HepG2 (cell line): ENCODE data around the gene PAN3. TPM values are rescaled to one million over a fixed set of nuclear protein-coding genes. Genes with fewer than 3 reads are reported as not detected.

Experiments
- ATAC-seq: fragments of 200-7000 bp; cut with Tn5 transposase; 3 replicates; pipeline ENCODE4 v1.9.1; 2020; ENCODE audit warnings: mild to moderate bottlenecking, moderate library complexity
- BruUV-seq: library from RNA; stranded (reverse); fragments of 400-500 nt; replicated peaks from 2 replicates; lab custom pipeline; 2021; lab: Mats Ljungman, UMichigan
- CTCF ChIA-PET: fragments of 300-600 bp; formaldehyde crosslinking; extraction: SDS; loops from one replicate; lab custom pipeline; 2021; ENCODE audit warnings: low total read pairs, inconsistent platforms, low intra/inter-chr PET ratio; lab: Yijun Ruan, JAX
- POLR2A ChIA-PET: fragments of 350-600 bp; sonication (Branson Sonifier 250); formaldehyde crosslinking; loops from one replicate; lab custom pipeline; 2020; ENCODE audit warnings: antibody characterized with exemption, inconsistent platforms; lab: Yijun Ruan, JAX
- DNase-seq: peaks from one replicate; pipeline ENCODE4 v3.0.0-alpha.2; 2015; ENCODE audit warnings: low spot score
- FAIRE-seq: peaks from 3 replicates; lab custom pipeline; 2011; peaks lifted over from hg19 to GRCh38; lab: Jason Lieb, UNC
- H2AFZ ChIP-seq: one replicate; pipeline ENCODE4 v1.6.1; 2011; ENCODE audit warnings: low read length, inconsistent platforms
- H3K27ac ChIP-seq: fragments of 300-600 bp; 3 replicates; pipeline ENCODE4 v1.8.0; 2011; ENCODE audit warnings: mixed run types, mild to moderate bottlenecking, mixed read lengths, low read length, inconsistent platforms; ENCODE audit not compliant: insufficient read depth; ENCODE audit errors: extremely low read length
- H3K27me3 ChIP-seq, 2 experiments: fragments of 200-600 bp in 1 of 2; 2 replicates in 1 of 2; 3 replicates in 1 of 2; pipeline versions ENCODE4 v1.6.0 to v1.8.0; 2011; ENCODE audit warnings: low read length in 2 of 2, mild to moderate bottlenecking in 2 of 2, moderate library complexity in 2 of 2, inconsistent platforms in 1 of 2; ENCODE audit not compliant: insufficient read depth in 2 of 2, control insufficient read depth in 1 of 2
- H3K36me3 ChIP-seq, 2 experiments: fragments of 200-600 bp in 1 of 2; replicated peaks in 1 of 2; 2 replicates in 1 of 2; 3 replicates in 1 of 2; pipeline versions ENCODE4 v1.5.1 to v1.8.0; 2011; ENCODE audit warnings: low read length in 2 of 2, inconsistent platforms in 1 of 2; ENCODE audit not compliant: insufficient read depth in 2 of 2, control insufficient read depth in 1 of 2
- H3K4me1 ChIP-seq: 2 replicates; pipeline ENCODE4 v1.5.1; 2012; ENCODE audit warnings: low read length, inconsistent platforms; ENCODE audit not compliant: insufficient read depth
- H3K4me2 ChIP-seq: 2 replicates; pipeline ENCODE4 v1.6.0; 2011; ENCODE audit warnings: low read depth, low read length, inconsistent platforms
- H3K4me3 ChIP-seq, 3 experiments: fragments of 200-600 bp in 1 of 3; sonication (generic), shearing (Covaris generic) in 1 of 3; replicated peaks in 1 of 3; 2 replicates each; pipeline ENCODE4 v1.5.1; 2011 to 2016; ENCODE audit warnings: low read length in 3 of 3, inconsistent platforms in 2 of 3, low read depth in 2 of 3, mild to moderate bottlenecking in 2 of 3, control low read depth in 1 of 3, mixed read lengths in 1 of 3; ENCODE audit not compliant: insufficient read depth in 1 of 3
- H3K79me2 ChIP-seq: one replicate; pipeline ENCODE4 v1.6.1; 2011; ENCODE audit warnings: low read length, inconsistent platforms; ENCODE audit not compliant: insufficient read depth
- H3K9ac ChIP-seq: 2 replicates; pipeline ENCODE4 v1.6.0; 2011; ENCODE audit warnings: mild to moderate bottlenecking, low read depth, low read length, inconsistent platforms; ENCODE audit not compliant: insufficient read depth
- H3K9me3 ChIP-seq: 2 replicates; pipeline ENCODE4 v1.5.1; 2012; ENCODE audit warnings: mild to moderate bottlenecking, low read length
- H4K20me1 ChIP-seq: 2 replicates; pipeline ENCODE4 v1.6.0; 2011; ENCODE audit warnings: inconsistent platforms, mild to moderate bottlenecking, low read length, moderate library complexity; ENCODE audit not compliant: insufficient read depth
- AGO2 ChIP-seq: fragments of 200-400 bp; formaldehyde crosslinking; optimal IDR thresholded peaks from 2 replicates; pipeline ENCODE3; 2017; ENCODE audit warnings: mild to moderate bottlenecking, low read depth, low read length, moderate library complexity
- CBX5 ChIP-seq: sonication (generic); formaldehyde crosslinking; IDR thresholded peaks from 2 replicates; pipeline ENCODE4 v1.4.0; 2020; ENCODE audit warnings: missing genetic modification reagents, borderline replicate concordance
- ELK4 ChIP-seq: sonication (generic); formaldehyde crosslinking; IDR thresholded peaks from 2 replicates; pipeline ENCODE4 v1.9.0; 2021; ENCODE audit warnings: missing genetic modification reagents, borderline replicate concordance
- HNRNPL ChIP-seq: fragments of 200-400 bp; formaldehyde crosslinking; IDR thresholded peaks from 2 replicates; pipeline ENCODE4 v1.6.1; 2017; ENCODE audit warnings: mild to moderate bottlenecking, low read depth, low read length
- MYC ChIP-seq: sonication (generic); formaldehyde crosslinking; IDR thresholded peaks from 2 replicates; pipeline ENCODE4 v1.9.0; 2021; ENCODE audit warnings: missing genetic modification reagents, borderline replicate concordance
- NFE2L1 ChIP-seq: sonication (generic); formaldehyde crosslinking; IDR thresholded peaks from 2 replicates; pipeline ENCODE4 v1.4.0; 2020; ENCODE audit warnings: missing genetic modification reagents, mild to moderate bottlenecking, borderline replicate concordance
- POLR2AphosphoS5 ChIP-seq: IDR thresholded peaks from 2 replicates; pipeline ENCODE4 v1.6.1; 2012; ENCODE audit warnings: low read depth, low read length
- REL ChIP-seq: sonication (generic); formaldehyde crosslinking; conservative IDR thresholded peaks from 2 replicates; pipeline ENCODE4 v1.8.0; 2022; ENCODE audit warnings: mild to moderate bottlenecking, missing genetic modification reagents, moderate library complexity
- SAP130 ChIP-seq: IDR thresholded peaks from 2 replicates; pipeline ENCODE4 v1.6.1; 2016; ENCODE audit warnings: low read depth
- TBP ChIP-seq: sonication (generic); formaldehyde crosslinking; IDR thresholded peaks from 2 replicates; pipeline ENCODE4 v1.5.0; 2020; ENCODE audit warnings: missing genetic modification reagents
- ZNF180 ChIP-seq: sonication (generic); formaldehyde crosslinking; IDR thresholded peaks from 2 replicates; pipeline ENCODE4 v1.4.0; 2020; ENCODE audit warnings: low read depth, missing genetic modification reagents, borderline replicate concordance
- ZNF331 ChIP-seq: sonication (generic); formaldehyde crosslinking; IDR thresholded peaks from 2 replicates; pipeline ENCODE4 v1.4.0; 2020; ENCODE audit warnings: missing genetic modification reagents
- ZNF34 ChIP-seq: sonication (generic); formaldehyde crosslinking; IDR thresholded peaks from 2 replicates; pipeline ENCODE4 v1.4.0; 2020; ENCODE audit warnings: mild to moderate bottlenecking, missing genetic modification reagents, borderline replicate concordance
- ZNF512B ChIP-seq: sonication (generic); formaldehyde crosslinking; IDR thresholded peaks from 2 replicates; pipeline ENCODE4 v1.5.1; 2020; ENCODE audit warnings: missing genetic modification reagents, mild to moderate bottlenecking, borderline replicate concordance
- ZNF644 ChIP-seq: IDR thresholded peaks from 2 replicates; pipeline ENCODE4 v1.6.1; 2016; ENCODE audit warnings: low read depth
- WGBS: methylation state at CpG from one replicate; pipeline ENCODE4 v1.1.6; 2017; ENCODE audit warnings: low lambda C conversion rate; 5-methylcytosine and 5-hydroxymethylcytosine counted together
- in situ Hi-C: cut with HindIII; loops from 2 replicates; pipeline ENCODE4 v1.10.0; 2017; ENCODE audit warnings: low pct_unique_long_range_greater_than_20kb; ENCODE audit not compliant: extremely low pct_ligation_motif_present
- intact Hi-C: fragments of 100-400 bp; cut with micrococcal nuclease; formaldehyde crosslinking; loops from one replicate; pipeline ENCODE4 v1.10.0; 2022; ENCODE audit not compliant: unreplicated experiment
- polyA plus RNA-seq, 8 experiments: library from polyadenylated mRNA; depleted of rRNA in 3 of 8; stranded (reverse) in 7 of 8; unstranded in 1 of 8; fragments of >200 nt; fragmentation: Illumina TruSeq in 4 of 8; extraction: Trizol in 4 of 8; gene quantifications; 2 replicates each; pipeline versions ENCODE4 v1.2.1 to v1.2.3, GENCODE V29; 2011 to 2016; ENCODE audit warnings: low read depth in 4 of 8, missing spikeins in 1 of 8, mixed read lengths in 1 of 8; ENCODE audit not compliant: insufficient read depth in 1 of 8
- total RNA-seq, 5 experiments: library from RNA; depleted of rRNA; stranded (reverse); fragments of >200 nt; fragmentation: Illumina TruSeq; extraction: Trizol; gene quantifications; 2 replicates each; pipeline ENCODE4 v1.2.3, GENCODE V29; 2016; ENCODE audit warnings: low read depth in 1 of 5

PAN3 gene
- total and polyA plus RNA-seq, 2 of the 13 experiments (the other 11 are each of a cell fraction or from before 2014, with no cell fraction given): 9.7 to 10.6 TPM

GRCh38 chr13:28177327-28177726, 39.0 kb downstream of the PAN3 start:
- no peak for FAIRE-seq
- in situ Hi-C loops: no loop called here
- intact Hi-C loops: loop anchor here (5.0 kb wide), 1 partner anchor 35 kb away; no protein-coding TSS in a partner anchor
- CTCF ChIA-PET: no interaction called here
- no peak for ATAC-seq
- DNase-seq: no peak
- no peak overlapping the region for H3K4me2 ChIP-seq
- no peaks in the 10 kb centered on the region for H3K9me3 ChIP-seq
- H3K27ac ChIP-seq: no peak overlapping the region
- no peaks in the 10 kb centered on the region for H3K27me3 ChIP-seq
- no peaks in the 10 kb centered on the region for H3K4me1 ChIP-seq
- BruUV-seq: no TSS peak
- TF ChIP-seq ZNF34 (CRISPR knock-in tag) (no peak), TBP (CRISPR knock-in tag) (no peak), NFE2L1 (CRISPR knock-in tag) (no peak), SAP130 (CRISPR knock-in tag) (no peak), ZNF644 (CRISPR knock-in tag) (no peak), MYC (no peak), ELK4 (CRISPR knock-in tag) (no peak)
- TF ChIP-seq, all 625 proteins: peak for 0
- Histone ChIP-seq H3K36me3 (peaks cover 0 to 19% of the 10 kb centered on the region in 2 experiments; a peak in 4 of 5 replicates), H3K9ac (no peak overlapping the region), H3K79me2 (no peaks in the 10 kb centered on the region), H3K4me3 (no peak overlapping the region), H2AFZ (no peak overlapping the region), H4K20me1 (0 out of 2 replicates have a peak, but pooled peaks cover 4% of the 10 kb centered on the region)
- POLR2A ChIA-PET: no interaction called here

GRCh38 chr13:28177877-28178276, 39.5 kb downstream of the PAN3 start:
- Histone ChIP-seq H3K79me2 (no peaks in the 10 kb centered on the region), H3K9me3 (no peaks in the 10 kb centered on the region), H3K27ac (no peak overlapping the region), H3K4me2 (no peak overlapping the region), H3K9ac (no peak overlapping the region), H3K4me1 (no peaks in the 10 kb centered on the region), H3K36me3 (peaks cover 0 to 19% of the 10 kb centered on the region in 2 experiments; a peak in 4 of 5 replicates), H3K4me3 (no peak overlapping the region), H3K27me3 (no peaks in the 10 kb centered on the region), H4K20me1 (no peaks in the 10 kb centered on the region), H2AFZ (no peak overlapping the region)
- DNase-seq: no peak
- POLR2A ChIA-PET: no interaction called here
- no peak for FAIRE-seq
- CTCF ChIA-PET: no interaction called here
- 100% methylated on average over 1 of the region's 1 CpG for WGBS
- BruUV-seq: no TSS peak
- in situ Hi-C loops (no loop called here), intact Hi-C loops (loop anchor here (5.0 kb wide), 1 partner anchor 36 kb away; no protein-coding TSS in a partner anchor)
- ATAC-seq: no peak
- no peak for TF ChIP-seq CBX5 (CRISPR knock-in tag)
- no peak for TF ChIP-seq ZNF331 (CRISPR knock-in tag)
- no peak for TF ChIP-seq AGO2
- TF ChIP-seq ZNF180 (CRISPR knock-in tag): no peak
- no peak for TF ChIP-seq HNRNPL
- TF ChIP-seq REL (CRISPR knock-in tag): no peak
- no peak for TF ChIP-seq ZNF512B (CRISPR knock-in tag)
- TF ChIP-seq POLR2AphosphoS5: no peak
